ENCODE results near the gene PAGE2.
"Not testable (repeated sequence)": the region's sequence is repeated elsewhere in the genome, so short reads cannot be mapped to it uniquely, and the experiment has no call there.

The PAGE2 gene

GRCh38 chrX:55088795-55089489, at the start of gene PAGE2:
TSS of gene PAGE2 (plus strand) at chrX:55089018. CDS start at chrX:55090021, 1,003 bp downstream.
- DNase-seq, result no peak

GRCh38 chrX:55039471-55039870, 49.3 kb upstream of the PAGE2 start:
- DNase-seq, result no peak

- DNase-seq, result no peak
Measured at GRCh38 chrX:55041514-55041913, 47.3 kb upstream of the PAGE2 start.

GRCh38 chrX:55050599-55050998, 38.2 kb upstream of the PAGE2 start:
- DNase-seq, result not testable (repeated sequence)

- DNase-seq, result no peak
Measured at GRCh38 chrX:55056820-55057674, 31.8 kb upstream of the PAGE2 start.

- DNase-seq, result peak; percentile 52
Measured at GRCh38 chrX:55057675-55058249, 31.1 kb upstream of the PAGE2 start.

GRCh38 chrX:55067180-55067579, 21.6 kb upstream of the PAGE2 start:
- not testable (repeated sequence) for DNase-seq

GRCh38 chrX:55072286-55072685, 16.5 kb upstream of the PAGE2 start:
- no peak for DNase-seq

GRCh38 chrX:55074851-55075467, 13.9 kb upstream of the PAGE2 start, which contains the start of gene PAGE2B:
TSS of gene PAGE2B (plus strand) at chrX:55075030. CDS start at chrX:55076042, 1,012 bp downstream.
- no peak for DNase-seq

GRCh38 chrX:55098691-55099090, 9.9 kb downstream of the PAGE2 start:
- DNase-seq, result no peak

GRCh38 chrX:55099162-55099561, 10.3 kb downstream of the PAGE2 start:
- no peak for DNase-seq

- no peak for DNase-seq
Measured at GRCh38 chrX:55102754-55103153, 13.9 kb downstream of the PAGE2 start.

- no peak for DNase-seq
Measured at GRCh38 chrX:55107262-55107661, 18.4 kb downstream of the PAGE2 start.

GRCh38 chrX:55107911-55108310, 19.1 kb downstream of the PAGE2 start:
- no peak for DNase-seq

- no peak for DNase-seq
Measured at GRCh38 chrX:55109306-55109705, 20.5 kb downstream of the PAGE2 start.

GRCh38 chrX:55111578-55112254, 22.9 kb downstream of the PAGE2 start:
- no peak for DNase-seq

GRCh38 chrX:55116589-55116988, 27.8 kb downstream of the PAGE2 start:
- not testable (repeated sequence) for DNase-seq

GRCh38 chrX:55118574-55118973, 29.8 kb downstream of the PAGE2 start:
- no peak for DNase-seq

- no peak for DNase-seq
Measured at GRCh38 chrX:55119271-55119670, 30.5 kb downstream of the PAGE2 start.

- no peak for DNase-seq
Measured at GRCh38 chrX:55119712-55120111, 30.9 kb downstream of the PAGE2 start.

GRCh38 chrX:55120761-55121358, 32.0 kb downstream of the PAGE2 start:
- DNase-seq, result no peak

- DNase-seq, result no peak
Measured at GRCh38 chrX:55123900-55124299, 35.1 kb downstream of the PAGE2 start.
